Activated CD4-positive, alpha-beta T cell treated with anti-CD3 and anti-CD28 coated beads, Interleukin-2, amount 50 U/mL, for 48 hours (primary cell): ENCODE data around the gene HOXC11.

Experiments used
- DNase-seq, 2 experiments: peaks; one replicate each; pipeline ENCODE4 v3.0.0-alpha.2; 2020

Gene HOXC11

GRCh38 chr12:53972722-53973235 lies at the start of gene HOXC11:
TSS of gene HOXC11 (plus strand) at chr12:53973126. CDS start at chr12:53973242, 116 bp downstream.
- DNase-seq, result no peak

GRCh38 chr12:53924521-53925405 lies 48.2 kb upstream of the HOXC11 start:
- no peak for DNase-seq

- DNase-seq, result no peak
These were observed 45.5 kb upstream of the HOXC11 start for GRCh38 chr12:53927220-53928029.

GRCh38 chr12:53928054-53928835 lies 44.7 kb upstream of the HOXC11 start:
- DNase-seq, result no peak

- no peak for DNase-seq
These were observed 43.4 kb upstream of the HOXC11 start for GRCh38 chr12:53929527-53929926.

DNA sequence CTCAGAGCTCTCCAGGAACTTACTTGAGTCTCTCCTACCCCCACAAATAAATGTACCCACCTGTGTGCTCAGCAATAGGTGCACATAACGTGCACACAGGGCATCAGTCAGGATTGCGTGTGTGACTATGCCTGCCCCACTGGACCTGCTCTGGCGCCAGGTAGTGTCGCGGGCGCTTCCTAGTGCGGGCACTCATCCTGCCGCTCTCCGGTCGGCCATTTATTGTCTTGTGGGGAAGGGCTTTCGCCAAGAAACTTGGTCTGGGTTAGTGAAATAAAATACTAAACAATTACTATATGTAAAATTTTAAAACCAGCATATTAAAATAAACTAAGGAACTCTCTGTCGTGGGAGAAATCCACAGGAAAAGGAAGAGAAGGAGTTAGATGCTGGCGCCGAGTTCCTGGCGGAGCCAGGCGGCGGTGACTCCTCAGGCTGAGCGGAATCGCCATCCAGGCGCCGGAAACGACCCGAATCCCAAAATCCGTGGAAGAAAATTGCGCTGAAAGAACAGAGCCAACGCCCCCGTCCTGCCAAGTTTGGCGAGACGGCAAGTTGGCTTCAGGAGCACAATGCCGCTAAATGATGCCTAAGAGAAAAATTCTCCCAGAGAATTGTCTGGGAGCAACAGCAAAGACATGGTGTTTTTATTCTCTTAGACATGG lies 42.2 kb upstream of the HOXC11 start:
- no peak for DNase-seq

DNA sequence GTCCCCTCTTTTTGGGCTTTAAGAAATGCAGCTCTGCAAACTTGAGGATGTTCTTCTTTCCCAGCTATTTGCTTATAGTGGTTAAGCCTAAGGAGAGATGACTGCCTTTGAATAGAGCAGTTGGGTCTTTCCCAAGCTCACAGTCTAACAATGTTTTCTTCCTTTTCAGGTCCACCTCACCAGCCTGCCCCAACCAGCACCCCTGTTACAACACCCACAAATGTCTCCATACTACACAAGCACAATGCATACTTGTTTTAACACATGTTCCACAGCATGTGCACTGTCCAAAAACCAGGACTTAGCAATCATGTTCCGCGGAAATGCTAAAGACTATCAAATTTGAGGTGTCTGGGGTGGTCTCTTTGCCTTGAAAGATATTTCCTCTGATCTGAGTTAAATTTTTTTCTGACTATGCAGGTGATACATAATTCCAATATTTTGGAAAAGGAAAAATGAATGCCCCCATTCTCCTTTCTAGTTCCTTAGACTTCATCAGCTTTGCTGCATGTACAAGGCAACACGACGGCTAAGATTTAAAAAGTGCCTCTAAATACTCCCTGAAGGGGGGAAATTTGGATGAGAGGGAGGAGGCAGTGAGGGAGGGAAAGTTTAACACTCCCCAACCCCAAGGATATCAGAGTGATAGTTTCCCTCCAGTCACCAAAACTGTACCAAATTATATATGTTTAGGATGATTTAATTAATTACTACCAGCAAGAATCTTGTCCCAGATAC lies 40.9 kb upstream of the HOXC11 start:
- no peak for DNase-seq

GRCh38 chr12:53932915-53933314 lies 40.0 kb upstream of the HOXC11 start:
- no peak for DNase-seq

GRCh38 chr12:53935383-53936341 lies 37.3 kb upstream of the HOXC11 start:
- no peak for DNase-seq

DNA sequence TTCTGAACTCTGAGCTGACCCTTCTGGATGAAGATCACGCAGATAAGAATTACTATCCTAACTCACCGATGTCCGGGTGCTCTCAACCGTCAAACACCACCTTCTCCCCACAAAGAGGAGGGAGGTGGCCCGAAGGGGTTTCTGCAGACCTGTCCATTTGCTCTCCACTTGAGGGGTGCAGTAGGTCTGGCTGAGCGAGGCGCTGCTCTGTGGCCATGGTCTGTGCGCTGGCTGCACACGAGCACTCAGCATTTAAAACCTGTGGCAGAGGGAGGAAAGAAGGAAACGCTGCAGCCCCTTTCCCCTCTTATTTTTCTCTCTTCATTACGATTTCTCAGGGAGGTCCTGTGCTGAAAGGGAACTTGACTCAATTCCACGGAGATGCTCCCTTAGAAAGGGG lies 35.8 kb upstream of the HOXC11 start:
- DNase-seq, result no peak

- no peak for DNase-seq
These were observed 35.2 kb upstream of the HOXC11 start for GRCh38 chr12:53937596-53938325.

DNA sequence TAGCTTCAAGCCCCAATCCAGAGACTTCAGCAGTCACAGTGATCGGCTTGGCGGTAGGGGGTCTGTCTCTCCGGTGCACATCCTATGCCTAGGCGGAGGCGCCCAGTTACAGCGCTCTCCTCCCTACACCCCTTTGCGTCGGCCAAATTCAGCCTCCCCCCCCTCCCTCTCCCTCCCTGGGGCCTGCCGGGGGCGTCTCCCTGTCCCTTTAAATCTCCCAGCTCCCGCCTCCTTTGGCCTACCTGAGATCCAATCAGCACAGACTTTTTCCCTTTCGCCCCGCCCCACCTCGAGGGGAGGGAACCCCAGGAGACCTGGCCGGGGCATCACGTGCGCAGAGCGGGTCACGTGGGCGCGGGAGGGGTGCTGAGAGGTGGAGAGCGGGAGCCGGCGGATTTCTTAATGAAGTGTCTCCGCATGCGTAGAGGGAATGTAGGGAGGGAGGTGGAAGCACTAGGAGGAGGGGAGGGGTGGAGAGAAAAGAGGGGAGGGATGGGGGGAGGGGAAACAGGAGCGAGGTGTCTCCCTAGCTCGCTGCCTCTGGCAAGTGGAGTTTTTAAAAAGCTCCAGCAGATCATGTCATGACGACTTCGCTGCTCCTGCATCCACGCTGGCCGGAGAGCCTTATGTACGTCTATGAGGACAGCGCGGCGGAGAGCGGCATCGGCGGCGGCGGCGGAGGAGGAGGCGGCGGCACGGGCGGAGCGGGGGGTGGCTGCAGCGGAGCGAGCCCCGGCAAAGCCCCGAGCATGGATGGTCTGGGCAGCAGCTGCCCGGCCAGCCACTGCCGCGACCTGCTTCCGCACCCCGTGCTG lies 34.4 kb upstream of the HOXC11 start, which contains the start of gene HOXC13:
HOXC13 (plus strand) TSS at position 506 of the 815 bp plus-strand sequence; CDS start at position 582, 76 bp downstream.
- DNase-seq, result peak; percentile 40 to 48

DNA sequence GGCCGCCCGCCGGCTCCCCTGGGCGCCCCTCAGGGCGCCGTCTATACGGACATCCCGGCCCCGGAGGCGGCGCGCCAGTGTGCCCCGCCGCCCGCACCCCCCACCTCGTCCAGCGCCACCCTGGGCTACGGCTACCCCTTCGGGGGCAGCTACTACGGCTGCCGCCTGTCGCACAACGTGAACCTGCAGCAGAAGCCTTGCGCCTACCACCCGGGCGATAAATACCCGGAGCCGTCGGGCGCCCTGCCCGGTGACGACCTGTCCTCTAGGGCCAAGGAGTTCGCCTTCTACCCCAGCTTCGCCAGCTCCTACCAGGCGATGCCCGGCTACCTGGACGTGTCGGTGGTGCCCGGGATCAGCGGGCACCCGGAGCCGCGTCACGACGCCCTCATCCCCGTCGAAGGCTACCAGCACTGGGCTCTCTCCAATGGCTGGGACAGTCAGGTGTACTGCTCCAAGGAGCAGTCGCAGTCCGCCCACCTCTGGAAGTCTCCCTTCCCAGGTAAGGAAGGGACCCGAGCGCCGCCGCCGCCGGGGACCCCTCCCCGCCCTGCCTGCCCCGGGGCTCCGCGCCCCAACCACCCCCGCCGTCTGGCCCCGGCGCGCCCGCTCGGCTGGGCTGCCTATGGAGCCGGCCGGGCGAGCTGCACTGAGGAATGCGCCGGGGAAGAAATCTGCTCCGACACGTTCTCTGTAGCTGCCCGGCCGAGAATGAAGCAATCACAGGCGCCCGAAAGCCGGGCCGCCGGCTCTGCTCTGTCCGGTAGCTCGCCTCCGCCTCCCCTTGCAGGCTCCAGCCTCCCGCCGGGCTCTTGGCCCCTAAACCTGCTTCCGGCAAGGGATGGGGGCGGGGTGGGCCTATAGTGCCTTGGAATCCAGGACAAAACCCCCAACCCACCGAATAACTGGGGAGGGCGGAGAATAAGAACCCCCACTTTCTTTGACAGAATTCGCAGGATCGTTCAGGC lies 33.5 kb upstream of the HOXC11 start:
- no peak for DNase-seq

DNA sequence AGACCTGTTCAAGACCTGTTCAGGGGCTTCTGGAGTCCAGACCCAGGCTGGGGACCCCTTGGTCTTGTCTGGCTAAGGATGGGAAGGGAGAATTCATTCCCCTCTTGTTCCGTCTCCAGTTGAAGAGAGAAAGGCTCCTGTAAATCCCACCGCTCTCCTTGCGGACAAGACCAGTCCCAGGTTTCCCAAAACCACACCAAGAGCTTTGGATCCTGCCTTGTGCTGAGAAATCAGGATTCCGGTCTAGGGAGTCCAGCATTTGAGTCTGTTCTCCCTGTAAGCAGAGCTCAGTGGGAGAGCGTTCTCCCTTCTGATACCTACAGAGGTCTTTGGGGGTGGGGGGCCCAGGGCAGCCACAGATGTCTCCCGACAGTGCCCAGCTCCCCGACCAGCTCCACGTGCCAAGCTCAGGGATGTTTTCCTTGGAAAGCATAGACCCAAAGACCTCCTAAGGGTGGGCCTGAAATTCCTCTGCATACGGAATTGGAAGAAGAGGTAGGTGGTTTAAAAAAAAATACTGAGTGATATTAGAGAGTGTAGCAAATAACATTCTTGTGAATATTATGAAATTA lies 32.4 kb upstream of the HOXC11 start:
- no peak for DNase-seq

DNA sequence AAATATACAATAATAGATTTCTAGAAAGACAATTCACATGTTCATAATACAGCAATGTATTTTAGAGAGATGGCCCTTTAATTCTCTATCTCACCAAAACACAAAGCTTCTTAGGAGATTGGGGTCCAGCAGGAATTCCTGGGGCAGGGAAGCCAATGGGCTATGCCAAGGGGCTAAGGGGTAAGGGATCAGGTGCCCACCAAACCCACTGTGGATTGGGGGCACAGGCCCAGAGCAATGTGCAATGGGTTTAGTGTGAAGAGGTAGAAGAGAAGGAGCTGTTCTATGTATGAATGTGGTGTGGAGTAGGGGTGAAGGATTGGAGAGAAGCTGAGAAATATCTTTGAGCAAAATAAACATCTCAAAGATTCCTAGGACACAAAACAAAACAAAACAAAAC lies 31.7 kb upstream of the HOXC11 start:
- DNase-seq, result no peak

DNA sequence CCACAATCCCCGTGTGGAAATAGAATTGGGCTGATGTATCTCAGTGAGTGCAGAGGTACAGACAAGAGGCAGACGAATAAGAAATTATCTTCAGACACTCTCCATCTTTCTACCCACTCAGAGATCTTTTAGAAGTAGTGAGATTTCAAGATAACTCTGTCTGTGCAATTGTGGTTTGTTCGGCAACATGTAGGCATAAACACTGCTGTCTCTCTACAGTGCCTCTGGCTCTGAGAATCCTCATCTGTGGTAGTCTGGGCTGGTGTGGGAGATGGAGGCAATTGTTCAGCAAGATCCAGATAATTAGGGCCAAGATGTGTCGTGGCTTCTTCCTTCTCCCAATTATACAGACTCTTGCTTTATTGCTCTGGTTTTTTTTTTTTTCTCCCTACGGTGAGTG lies 31.2 kb upstream of the HOXC11 start:
- no peak for DNase-seq

DNA sequence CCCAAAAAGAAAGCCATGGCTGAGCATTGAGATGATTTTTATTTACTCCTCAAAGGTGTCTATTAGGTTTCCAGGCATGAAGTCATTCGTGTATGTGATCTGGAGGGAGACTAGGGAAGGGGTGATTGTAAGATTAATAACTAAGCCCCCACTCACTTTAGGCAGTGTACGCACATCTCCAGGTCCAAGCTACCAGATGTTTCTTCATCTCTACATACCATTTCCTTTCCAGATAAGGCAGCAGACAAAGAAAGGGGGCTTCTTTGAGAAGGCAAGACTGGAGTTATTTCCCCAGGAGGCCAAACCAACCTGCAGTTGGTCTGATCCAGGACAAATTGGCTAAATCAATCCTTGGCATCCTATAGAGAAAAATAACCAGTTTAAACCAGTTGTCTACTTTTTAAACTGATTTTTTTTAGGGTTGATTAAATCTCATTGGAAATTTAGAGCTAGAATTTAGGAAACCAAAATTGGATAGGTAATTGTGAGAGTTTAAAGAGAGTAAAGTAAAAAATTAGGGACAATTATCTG lies 30.4 kb upstream of the HOXC11 start:
- DNase-seq, result no peak
